Lower leg skin (tissue), 4 donors: Measurements from ENCODE around the gene TBC1D22A. TPM values are rescaled to one million over a fixed set of nuclear protein-coding genes. Genes with fewer than 3 reads are reported as not detected.

Experiments used
- DNase-seq, 2 donors: peaks; one replicate each; pipeline ENCODE4 v3.0.0-alpha.2; 2019; ENCODE audit warnings: low spot score in 2 of 2
- H3K4me3 ChIP-seq: fragments of 200-600 bp; sonication (generic); 2 replicates; pipeline ENCODE4 v1.5.1; 2017; ENCODE audit warnings: mild to moderate bottlenecking, low read depth; ENCODE audit not compliant: poor library complexity, severe bottlenecking
- CTCF ChIP-seq, 3 donors: fragments of 450-650 bp; IDR thresholded peaks; one replicate each; pipeline ENCODE4 v1.5.1; 2016; ENCODE audit warnings: antibody characterized with exemption in 3 of 3, mild to moderate bottlenecking in 3 of 3, moderate library complexity in 2 of 3
- POLR2A ChIP-seq, 2 donors: fragments of 450-650 bp; IDR thresholded peaks; one replicate each; pipeline ENCODE4 v1.6.1; 2016 to 2017; ENCODE audit warnings: antibody characterized with exemption in 2 of 2, mild to moderate bottlenecking in 1 of 2, moderate library complexity in 1 of 2
- WGBS, 2 donors: methylation state at CpG; one replicate each; pipeline ENCODE4 v1.1.5; 2018; 5-methylcytosine and 5-hydroxymethylcytosine counted together
- intact Hi-C: fragments of 100-400 bp; cut with DNase I; formaldehyde crosslinking; loops from one replicate; pipeline ENCODE4 v1.15.0; 2023; ENCODE audit warnings: low total_unique reads
- total RNA-seq, 4 donors: library from RNA; depleted of rRNA; stranded (reverse); fragments of >200 nt; gene quantifications; one replicate each; pipeline ENCODE4 v1.1.0, GENCODE V29; 2016

Gene TBC1D22A
- total RNA-seq, 4 donors from 2014 or later = 21.8 to 32.3 (median 31.6) TPM

- no peak overlapping the region for H3K4me3 ChIP-seq
- intact Hi-C loops = no loop called here
- 70 to 79% methylated on average over 5 of the region's 5 CpGs for WGBS, 2 donors
- TF ChIP-seq CTCF (IDR thresholded peaks at IDR 0.05) = no peak
- no peak for TF ChIP-seq POLR2A (IDR thresholded peaks at IDR 0.05)
- no peak for DNase-seq
These were observed 16.3 kb upstream of the TBC1D22A start for GRCh38 chr22:46746192-46746591.

GRCh38 chr22:46746620-46747019 is 15.8 kb upstream of the TBC1D22A start:
- WGBS, 2 donors = 81 to 92% methylated on average over 11 of the region's 11 CpGs
- TF ChIP-seq POLR2A (IDR thresholded peaks at IDR 0.05) = no peak
- no peak for TF ChIP-seq CTCF (IDR thresholded peaks at IDR 0.05)
- DNase-seq = no peak
- H3K4me3 ChIP-seq = no peak overlapping the region
- intact Hi-C loops = no loop called here

- WGBS, 2 donors = 73 to 87% methylated on average over 8 of the region's 8 CpGs
- no peak for DNase-seq
- intact Hi-C loops = no loop called here
- no peak overlapping the region for H3K4me3 ChIP-seq
- TF ChIP-seq POLR2A (IDR thresholded peaks at IDR 0.05) = no peak
- no peak for TF ChIP-seq CTCF (IDR thresholded peaks at IDR 0.05)
These were observed 14.8 kb upstream of the TBC1D22A start for GRCh38 chr22:46747646-46748045.

- no peak overlapping the region for H3K4me3 ChIP-seq
- no peak for DNase-seq
- TF ChIP-seq POLR2A (IDR thresholded peaks at IDR 0.05) (no peak), CTCF (IDR thresholded peaks at IDR 0.05) (no peak)
- intact Hi-C loops = no loop called here
- 90 to 91% methylated on average over 17 to 18 of the region's 20 CpGs for WGBS, 2 donors
These were observed 14.1 kb upstream of the TBC1D22A start for GRCh38 chr22:46748206-46748907.

GRCh38 chr22:46748908-46749675 is 13.4 kb upstream of the TBC1D22A start:
- no peak for DNase-seq
- 45 to 51% methylated on average over 14 to 15 of the region's 15 CpGs for WGBS, 2 donors
- no peak overlapping the region for H3K4me3 ChIP-seq
- TF ChIP-seq CTCF (IDR thresholded peaks at IDR 0.05) (no peak), POLR2A (IDR thresholded peaks at IDR 0.05) (no peak)
- intact Hi-C loops = no loop called here
